Measurements from ENCODE around the gene DPY19L2.
"Not testable (repeated sequence)": the region's sequence is repeated elsewhere in the genome, so short reads cannot be mapped to it uniquely, and the experiment has no call there.

DNA sequence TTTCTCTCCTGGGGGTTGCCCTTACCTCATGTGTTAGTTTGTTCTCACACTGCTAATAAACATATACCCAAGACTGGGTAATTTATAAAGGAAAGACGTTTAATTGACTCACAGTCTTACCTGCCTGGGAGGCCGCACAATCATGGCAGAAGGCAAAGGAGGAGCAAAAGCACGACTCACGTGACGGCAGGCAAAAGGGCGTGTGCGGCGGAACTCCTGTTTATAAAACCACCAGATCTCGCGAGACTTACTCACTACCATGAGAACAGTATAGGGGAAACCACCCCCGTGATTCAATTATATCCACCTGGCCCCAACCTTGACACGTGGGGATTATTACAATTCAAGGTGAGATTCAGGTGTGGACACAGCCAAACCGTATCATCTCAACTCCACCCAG is 116.9 kb downstream of the DPY19L2 start:
- TF ChIP-seq, protein P1, sequence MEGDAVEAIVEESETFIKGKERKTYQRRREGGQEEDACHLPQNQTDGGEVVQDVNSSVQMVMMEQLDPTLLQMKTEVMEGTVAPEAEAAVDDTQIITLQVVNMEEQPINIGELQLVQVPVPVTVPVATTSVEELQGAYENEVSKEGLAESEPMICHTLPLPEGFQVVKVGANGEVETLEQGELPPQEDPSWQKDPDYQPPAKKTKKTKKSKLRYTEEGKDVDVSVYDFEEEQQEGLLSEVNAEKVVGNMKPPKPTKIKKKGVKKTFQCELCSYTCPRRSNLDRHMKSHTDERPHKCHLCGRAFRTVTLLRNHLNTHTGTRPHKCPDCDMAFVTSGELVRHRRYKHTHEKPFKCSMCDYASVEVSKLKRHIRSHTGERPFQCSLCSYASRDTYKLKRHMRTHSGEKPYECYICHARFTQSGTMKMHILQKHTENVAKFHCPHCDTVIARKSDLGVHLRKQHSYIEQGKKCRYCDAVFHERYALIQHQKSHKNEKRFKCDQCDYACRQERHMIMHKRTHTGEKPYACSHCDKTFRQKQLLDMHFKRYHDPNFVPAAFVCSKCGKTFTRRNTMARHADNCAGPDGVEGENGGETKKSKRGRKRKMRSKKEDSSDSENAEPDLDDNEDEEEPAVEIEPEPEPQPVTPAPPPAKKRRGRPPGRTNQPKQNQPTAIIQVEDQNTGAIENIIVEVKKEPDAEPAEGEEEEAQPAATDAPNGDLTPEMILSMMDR (IDR thresholded peaks at IDR 0.05; ENCODE audit: low read depth, low read length), result not testable (repeated sequence)
- TF ChIP-seq POLR2A (IDR thresholded peaks at IDR 0.05; ENCODE audit: extremely low read depth, insufficient read length); MYC (IDR thresholded peaks at IDR 0.05; ENCODE audit: low read depth, low read length): not testable (repeated sequence)
- TF ChIP-seq, protein P2, sequence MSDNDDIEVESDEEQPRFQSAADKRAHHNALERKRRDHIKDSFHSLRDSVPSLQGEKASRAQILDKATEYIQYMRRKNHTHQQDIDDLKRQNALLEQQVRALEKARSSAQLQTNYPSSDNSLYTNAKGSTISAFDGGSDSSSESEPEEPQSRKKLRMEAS (IDR thresholded peaks at IDR 0.05; ENCODE audit: low read depth, low read length), result not testable (repeated sequence)
